ENCODE results near the gene BRCA1. TPM values are rescaled to one million over a fixed set of nuclear protein-coding genes. Genes with fewer than 3 reads are reported as not detected.
A peak's percentile ranks its signal among the peaks of the same experiment; 100 is the strongest.

The BRCA1 gene
- total RNA-seq, 1 experiment from 2014 or later: 18.1 TPM

- no peak for DNase-seq (ENCODE audit: unreplicated experiment)
- Mint-ChIP-seq H3K27me3 (ENCODE audit: insufficient read depth, unreplicated experiment) (no peaks in the 10 kb centered on the region), H3K4me3 (ENCODE audit: unreplicated experiment) (no peak overlapping the region), H3K36me3 (ENCODE audit: insufficient read depth, unreplicated experiment) (peaks cover 48% of the 10 kb centered on the region), H3K9me3 (ENCODE audit: unreplicated experiment) (no peaks in the 10 kb centered on the region), H3K4me1 (ENCODE audit: insufficient read depth, unreplicated experiment) (peaks cover 14% of the 10 kb centered on the region), H3K27ac (ENCODE audit: low read depth, unreplicated experiment) (no peak overlapping the region)
- intact Hi-C loops (cut with micrococcal nuclease): no loop called here
- POLR2A ChIA-PET: no interaction called here
- no TSS peak for BruUV-seq (replicated peaks)
- CTCF ChIA-PET: no interaction called here
- no peak for TF ChIP-seq CTCF (IDR thresholded peaks at IDR 0.05; ENCODE audit: unreplicated experiment)
These were observed 108.9 kb downstream of the BRCA1 start for GRCh38 chr17:43016216-43016615.

- H3K4me3 Mint-ChIP-seq (ENCODE audit: unreplicated experiment): no peak overlapping the region
- DNase-seq (ENCODE audit: unreplicated experiment): no peak
- H3K4me1 Mint-ChIP-seq (ENCODE audit: insufficient read depth, unreplicated experiment): peaks cover 16% of the 10 kb centered on the region
- CTCF ChIA-PET: no interaction called here
- peaks cover 44% of the 10 kb centered on the region for H3K36me3 Mint-ChIP-seq (ENCODE audit: insufficient read depth, unreplicated experiment)
- H3K9me3 Mint-ChIP-seq (ENCODE audit: unreplicated experiment): no peaks in the 10 kb centered on the region
- POLR2A ChIA-PET: interaction anchor here (0.6 kb wide), 1 partner anchor 167 kb away, joined by 3 read pairs; no protein-coding TSS in a partner anchor
- no peak overlapping the region for H3K27ac Mint-ChIP-seq (ENCODE audit: low read depth, unreplicated experiment)
- no peak for TF ChIP-seq CTCF (IDR thresholded peaks at IDR 0.05; ENCODE audit: unreplicated experiment)
- BruUV-seq (replicated peaks): no TSS peak
- intact Hi-C loops (cut with micrococcal nuclease): no loop called here
- H3K27me3 Mint-ChIP-seq (ENCODE audit: insufficient read depth, unreplicated experiment): no peaks in the 10 kb centered on the region
These were observed 109.6 kb downstream of the BRCA1 start for GRCh38 chr17:43015579-43015978.

- TSS peak; percentile 52 for BruUV-seq (replicated peaks)
- no peak for TF ChIP-seq CTCF (IDR thresholded peaks at IDR 0.05; ENCODE audit: unreplicated experiment)
- no peak overlapping the region for H3K4me3 Mint-ChIP-seq (ENCODE audit: unreplicated experiment)
- no peak for DNase-seq (ENCODE audit: unreplicated experiment)
- POLR2A ChIA-PET: interaction anchor here (0.6 to 0.9 kb wide), 2 partner anchors 107 to 168 kb away, joined by 3 read pairs; no protein-coding TSS in a partner anchor
- intact Hi-C loops (cut with micrococcal nuclease): no loop called here
- H3K4me1 Mint-ChIP-seq (ENCODE audit: insufficient read depth, unreplicated experiment): peaks cover 20% of the 10 kb centered on the region
- peak overlapping the region; percentile 66 for H3K27ac Mint-ChIP-seq (ENCODE audit: low read depth, unreplicated experiment)
- H3K27me3 Mint-ChIP-seq (ENCODE audit: insufficient read depth, unreplicated experiment): no peaks in the 10 kb centered on the region
- CTCF ChIA-PET: no interaction called here
- H3K36me3 Mint-ChIP-seq (ENCODE audit: insufficient read depth, unreplicated experiment): peaks cover 42% of the 10 kb centered on the region
- H3K9me3 Mint-ChIP-seq (ENCODE audit: unreplicated experiment): no peaks in the 10 kb centered on the region
These were observed 110.3 kb downstream of the BRCA1 start for GRCh38 chr17:43014649-43015542.

- H3K9me3 Mint-ChIP-seq (ENCODE audit: unreplicated experiment): no peaks in the 10 kb centered on the region
- DNase-seq (ENCODE audit: unreplicated experiment): no peak
- POLR2A ChIA-PET: interaction anchor here (1.2 kb wide), 1 partner anchor 12 kb away, joined by 4 read pairs; no protein-coding TSS in a partner anchor
- intact Hi-C loops (cut with micrococcal nuclease): no loop called here
- no peak overlapping the region for H3K27ac Mint-ChIP-seq (ENCODE audit: low read depth, unreplicated experiment)
- BruUV-seq (replicated peaks): no TSS peak
- CTCF ChIA-PET: no interaction called here
- H3K4me3 Mint-ChIP-seq (ENCODE audit: unreplicated experiment): no peak overlapping the region
- H3K27me3 Mint-ChIP-seq (ENCODE audit: insufficient read depth, unreplicated experiment): no peaks in the 10 kb centered on the region
- no peak for TF ChIP-seq CTCF (IDR thresholded peaks at IDR 0.05; ENCODE audit: unreplicated experiment)
- H3K4me1 Mint-ChIP-seq (ENCODE audit: insufficient read depth, unreplicated experiment): peaks cover 13% of the 10 kb centered on the region
- H3K36me3 Mint-ChIP-seq (ENCODE audit: insufficient read depth, unreplicated experiment): peaks cover 36% of the 10 kb centered on the region
These were observed 111.0 kb downstream of the BRCA1 start for GRCh38 chr17:43014020-43014648.

Measured in MCF 10A (cell line).